Nephron (organoid): Measurements from ENCODE around the gene NOTCH3.

Experiments
- H3K27ac Mint-ChIP-seq, 3 experiments: 2 replicates each; pipeline ENCODE4 v1.8.0; 2020; ENCODE audit warnings: mixed read lengths in 3 of 3, mild to moderate bottlenecking in 2 of 3, moderate library complexity in 1 of 3
- H3K27me3 Mint-ChIP-seq: 2 replicates; pipeline ENCODE4 v1.8.0; 2021; ENCODE audit warnings: low read depth, mild to moderate bottlenecking, moderate library complexity, mixed read lengths
- H3K36me3 Mint-ChIP-seq: 2 replicates; pipeline ENCODE4 v1.8.0; 2020; ENCODE audit warnings: low read depth, mixed read lengths
- H3K4me1 Mint-ChIP-seq: 2 replicates; pipeline ENCODE4 v1.8.0; 2020; ENCODE audit warnings: mixed read lengths
- H3K4me3 Mint-ChIP-seq, 3 experiments: 2 replicates each; pipeline ENCODE4 v1.8.0; 2020; ENCODE audit warnings: mild to moderate bottlenecking in 3 of 3, mixed read lengths in 3 of 3, moderate library complexity in 2 of 3
- H3K9me3 Mint-ChIP-seq: 2 replicates; pipeline ENCODE4 v1.8.0; 2020; ENCODE audit warnings: mixed read lengths
- TF ChIP-seq, protein P1 (sequence below), 3 experiments: fragments of 200-600 bp; sonication (generic); IDR thresholded peaks; one replicate each; pipeline ENCODE4 v1.5.0; 2021; ENCODE audit warnings: antibody characterized with exemption in 3 of 3; ENCODE audit not compliant: unreplicated experiment in 3 of 3

The NOTCH3 gene

DNA sequence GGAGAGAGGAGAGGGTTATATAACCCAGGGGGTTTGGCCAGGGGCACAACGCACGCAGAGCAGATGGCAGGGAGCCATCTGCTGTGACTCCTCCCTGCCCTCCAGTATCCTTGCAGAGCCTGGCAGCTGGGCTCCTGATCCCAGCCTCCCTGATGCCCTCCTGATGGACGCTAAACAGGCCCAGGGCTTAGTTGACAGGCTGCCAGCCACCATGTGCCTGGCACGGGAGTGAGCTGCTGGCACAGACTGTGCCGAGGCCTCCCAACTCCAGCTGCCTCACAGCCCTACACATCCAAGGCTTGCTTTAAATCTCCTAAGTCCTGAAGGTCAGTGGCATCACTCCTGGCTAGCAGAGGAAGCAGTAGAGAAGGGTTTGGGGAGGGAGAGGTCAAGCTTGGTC is 76.9 kb downstream of the NOTCH3 start:
- TF ChIP-seq, protein P1, sequence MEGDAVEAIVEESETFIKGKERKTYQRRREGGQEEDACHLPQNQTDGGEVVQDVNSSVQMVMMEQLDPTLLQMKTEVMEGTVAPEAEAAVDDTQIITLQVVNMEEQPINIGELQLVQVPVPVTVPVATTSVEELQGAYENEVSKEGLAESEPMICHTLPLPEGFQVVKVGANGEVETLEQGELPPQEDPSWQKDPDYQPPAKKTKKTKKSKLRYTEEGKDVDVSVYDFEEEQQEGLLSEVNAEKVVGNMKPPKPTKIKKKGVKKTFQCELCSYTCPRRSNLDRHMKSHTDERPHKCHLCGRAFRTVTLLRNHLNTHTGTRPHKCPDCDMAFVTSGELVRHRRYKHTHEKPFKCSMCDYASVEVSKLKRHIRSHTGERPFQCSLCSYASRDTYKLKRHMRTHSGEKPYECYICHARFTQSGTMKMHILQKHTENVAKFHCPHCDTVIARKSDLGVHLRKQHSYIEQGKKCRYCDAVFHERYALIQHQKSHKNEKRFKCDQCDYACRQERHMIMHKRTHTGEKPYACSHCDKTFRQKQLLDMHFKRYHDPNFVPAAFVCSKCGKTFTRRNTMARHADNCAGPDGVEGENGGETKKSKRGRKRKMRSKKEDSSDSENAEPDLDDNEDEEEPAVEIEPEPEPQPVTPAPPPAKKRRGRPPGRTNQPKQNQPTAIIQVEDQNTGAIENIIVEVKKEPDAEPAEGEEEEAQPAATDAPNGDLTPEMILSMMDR (IDR thresholded peaks at IDR 0.05; ENCODE audit: unreplicated experiment in 3 of 3), result no peak
- H3K4me1 Mint-ChIP-seq, result peaks cover 18% of the 10 kb centered on the region

DNA sequence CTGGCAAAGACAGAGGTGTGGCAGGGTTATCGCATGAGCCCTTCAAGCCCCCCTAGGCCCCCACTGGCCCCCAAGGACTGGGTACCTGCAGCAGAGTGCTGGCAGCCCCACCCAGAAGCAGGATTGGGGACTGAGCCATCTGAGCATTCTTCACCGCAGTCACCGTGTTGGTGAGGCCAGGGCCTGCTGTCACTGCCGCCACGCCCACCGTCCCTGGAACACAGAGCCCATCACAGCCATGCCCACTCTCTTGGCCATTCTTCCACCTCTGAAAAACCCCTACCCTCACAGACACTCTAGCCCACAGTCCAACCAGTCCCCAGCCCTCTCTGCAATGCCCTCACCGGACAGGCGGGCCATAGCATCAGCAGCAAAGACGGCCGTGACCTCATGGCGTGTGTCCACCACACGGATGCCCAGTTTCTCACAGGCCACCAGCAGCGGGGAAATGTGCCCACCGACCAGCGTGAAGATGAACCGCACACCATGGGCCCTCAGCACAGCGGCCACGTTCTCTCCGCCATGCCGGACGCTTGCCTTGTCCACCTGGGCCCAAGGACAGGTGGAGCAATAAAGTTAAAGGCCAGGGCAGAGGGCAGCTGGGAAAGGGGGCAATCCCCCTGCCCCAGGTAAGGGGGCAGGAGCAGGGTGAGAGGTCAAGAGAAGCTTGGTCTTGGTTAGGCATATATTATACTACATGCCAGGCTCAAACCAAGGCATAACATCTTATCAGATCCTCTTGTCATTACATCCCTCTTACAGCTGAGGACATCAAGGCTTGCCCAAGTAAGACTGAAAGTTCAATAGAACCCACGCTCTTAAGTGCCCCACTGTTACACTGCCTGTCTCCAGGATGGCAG is 77.5 kb downstream of the NOTCH3 start:
- Mint-ChIP-seq H3K27me3 (no peaks in the 10 kb centered on the region), H3K27ac (no peak overlapping the region), H3K4me3 (peak overlapping the region; percentile 95 to 97 (median 97)), H3K4me1 (peaks cover 18% of the 10 kb centered on the region), H3K9me3 (no peaks in the 10 kb centered on the region), H3K36me3 (peaks cover 39% of the 10 kb centered on the region)
- TF ChIP-seq, protein P1 (IDR thresholded peaks at IDR 0.05; ENCODE audit: unreplicated experiment in 3 of 3), result no peak

More for the DNA sequence above, 76.9 kb downstream of the NOTCH3 start:
- Mint-ChIP-seq H3K27me3 (no peaks in the 10 kb centered on the region), H3K27ac (peak overlapping the region; percentile 89 to 97 (median 94)), H3K9me3 (no peaks in the 10 kb centered on the region), H3K4me3 (peak overlapping the region; percentile 95 to 97 (median 97)), H3K36me3 (peaks cover 32% of the 10 kb centered on the region)

DNA sequence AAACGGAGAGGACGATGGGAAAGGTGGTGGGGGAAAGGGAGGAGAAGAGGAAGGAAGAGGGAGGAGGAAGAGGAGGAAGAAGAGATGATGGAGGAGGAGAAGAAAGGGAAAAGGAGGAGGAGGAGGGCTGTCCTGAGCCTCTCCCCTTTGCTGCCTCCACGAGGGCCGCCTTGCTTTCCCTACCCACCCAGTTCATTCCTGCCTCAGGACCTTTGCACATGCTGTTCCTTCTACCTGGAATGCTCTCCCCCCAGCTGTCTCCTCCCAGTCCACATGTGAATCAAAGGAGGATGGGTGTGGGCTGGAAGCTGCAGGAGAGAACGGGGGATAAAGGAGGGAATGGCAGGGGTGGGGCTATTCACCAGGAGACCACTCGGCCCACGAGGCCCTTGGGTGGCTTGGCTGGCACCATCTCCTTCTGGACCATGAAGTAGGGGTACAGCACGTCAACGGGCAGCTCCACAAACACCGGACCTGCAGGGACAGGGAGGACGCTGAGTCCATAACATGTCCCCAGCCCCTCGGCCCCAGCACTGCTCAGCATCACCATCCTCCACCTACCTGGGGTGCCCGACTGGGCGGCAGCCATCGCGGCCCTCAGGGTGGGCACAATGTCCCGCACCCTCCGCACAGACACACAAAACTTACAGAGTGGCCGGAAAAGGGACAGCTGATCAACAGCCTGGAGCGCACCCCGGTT is 78.3 kb downstream of the NOTCH3 start:
- H3K4me3 Mint-ChIP-seq, result peak overlapping the region in 1 of 3 experiments; percentile 50
- no peaks in the 10 kb centered on the region for H3K9me3 Mint-ChIP-seq
- TF ChIP-seq, protein P1 (IDR thresholded peaks at IDR 0.05; ENCODE audit: unreplicated experiment in 3 of 3), result no peak
- no peaks in the 10 kb centered on the region for H3K27me3 Mint-ChIP-seq
- H3K36me3 Mint-ChIP-seq, result peaks cover 46% of the 10 kb centered on the region
- no peak overlapping the region for H3K27ac Mint-ChIP-seq
- peaks cover 18% of the 10 kb centered on the region for H3K4me1 Mint-ChIP-seq

DNA sequence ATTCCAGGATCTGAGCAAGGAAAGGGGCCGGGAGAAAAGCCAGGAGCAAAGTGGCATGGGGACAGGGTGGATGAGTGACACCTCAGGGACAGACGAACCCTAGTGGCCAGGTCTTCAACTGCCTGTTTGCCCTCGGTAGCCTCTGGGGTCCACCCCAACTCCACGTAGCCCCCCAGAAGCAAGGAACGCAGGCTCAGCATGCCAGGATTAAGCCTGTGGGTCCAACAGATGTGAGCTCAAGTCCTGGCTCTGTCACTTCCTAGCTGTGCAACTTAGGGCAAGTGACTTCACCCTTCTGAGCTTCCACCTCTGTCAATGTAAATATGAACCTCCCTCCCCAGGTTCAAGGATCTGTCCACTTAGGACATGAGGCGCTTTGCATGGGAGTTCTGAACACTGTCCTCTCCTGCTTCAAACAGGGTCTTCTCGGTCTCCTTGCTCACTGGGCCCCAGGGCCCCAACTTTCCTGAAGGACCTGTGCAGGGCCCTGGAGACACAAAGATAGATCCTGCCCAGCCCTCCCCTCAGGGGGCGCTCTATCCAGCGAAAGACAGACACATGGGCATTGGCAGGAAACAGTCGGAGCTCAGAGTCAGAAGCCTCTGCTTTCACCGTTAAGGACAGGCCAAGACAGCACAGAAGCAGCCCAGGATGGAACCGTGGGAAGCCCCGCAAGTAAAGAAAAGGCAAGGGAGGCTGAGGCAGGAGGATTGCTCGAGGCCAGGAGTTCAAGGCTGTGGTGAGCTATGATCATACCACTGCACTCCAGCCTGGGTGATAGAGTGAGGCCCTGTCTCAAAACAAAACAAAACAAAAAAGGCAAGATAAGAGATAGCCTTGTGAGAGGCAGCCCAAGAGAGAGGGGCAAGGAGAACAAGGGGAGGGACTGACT is 80.4 kb downstream of the NOTCH3 start:
- Mint-ChIP-seq H3K27me3 (no peaks in the 10 kb centered on the region), H3K4me1 (peaks cover 13% of the 10 kb centered on the region), H3K4me3 (peak overlapping the region; percentile 20 to 47 (median 45)), H3K9me3 (no peaks in the 10 kb centered on the region), H3K27ac (no peak overlapping the region), H3K36me3 (peaks cover 58% of the 10 kb centered on the region)
- TF ChIP-seq, protein P1 (IDR thresholded peaks at IDR 0.05; ENCODE audit: unreplicated experiment in 3 of 3), result no peak

DNA sequence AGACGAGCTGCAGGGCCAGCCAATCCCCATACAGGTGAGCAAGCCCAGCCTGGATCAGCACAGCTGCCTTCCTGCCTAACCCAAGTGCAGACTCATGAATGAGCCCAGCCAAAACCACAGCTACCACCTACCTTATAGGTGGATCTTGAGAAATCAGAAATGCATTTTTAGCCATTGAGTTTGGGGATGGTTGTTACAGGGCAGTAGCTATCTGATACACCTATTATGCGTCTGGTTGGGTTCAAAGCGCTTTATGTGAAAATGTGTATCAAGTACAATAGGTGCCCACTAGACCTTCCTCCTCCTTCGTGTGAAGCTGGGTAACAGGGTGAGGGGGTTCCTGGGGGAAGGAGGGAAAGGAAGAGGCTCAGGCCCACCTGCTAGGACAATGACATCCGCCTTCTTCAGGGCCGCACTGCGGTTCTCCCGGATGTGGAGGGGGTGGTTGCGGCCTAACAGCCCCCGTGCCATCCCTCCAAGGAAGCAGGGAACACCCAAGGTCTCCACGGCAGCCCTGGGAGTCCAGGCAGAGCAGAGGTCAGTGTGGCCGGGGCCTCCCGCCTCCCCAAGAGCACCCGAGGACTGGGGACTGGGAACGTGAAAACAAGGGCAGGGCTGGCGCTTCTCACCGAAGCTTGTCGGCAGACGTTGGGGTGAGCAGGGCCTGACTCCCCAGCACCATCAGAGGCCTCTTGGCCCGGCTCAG is 81.9 kb downstream of the NOTCH3 start:
- Mint-ChIP-seq H3K36me3 (peaks cover 71% of the 10 kb centered on the region), H3K4me1 (peaks cover 2% of the 10 kb centered on the region)

More for the DNA sequence above, 81.9 kb downstream of the NOTCH3 start:
- Mint-ChIP-seq H3K27me3 (no peaks in the 10 kb centered on the region), H3K27ac (no peak overlapping the region), H3K9me3 (no peaks in the 10 kb centered on the region), H3K4me3 (no peak overlapping the region)
- TF ChIP-seq, protein P1 (IDR thresholded peaks at IDR 0.05; ENCODE audit: unreplicated experiment in 3 of 3), result no peak
